A549 (cell line): ENCODE data around the gene ADCK2.

Experiments
- CTCF ChIP-seq: fragments of >200 bp; sonication (Bioruptor Twin); formaldehyde crosslinking; IDR thresholded peaks from 3 replicates; pipeline ENCODE4 v1.5.1; 2016
- HDAC2 ChIP-seq: fragments of 200-600 bp; sonication (generic); IDR thresholded peaks from 2 replicates; pipeline ENCODE4 v1.6.1; 2016

- TF ChIP-seq CTCF (no peak), HDAC2 (no peak)
Observed at GRCh38 chr7:140671966-140672365, 779 bp upstream of the ADCK2 start.
